Left lobe of liver (tissue), 2 donors: ENCODE data around the gene SLC24A3. TPM values are rescaled to one million over a fixed set of nuclear protein-coding genes. Genes with fewer than 3 reads are reported as not detected.
"Not testable (repeated sequence)": the region's sequence is repeated elsewhere in the genome, so short reads cannot be mapped to it uniquely, and the experiment has no call there.

Experiments
- ATAC-seq: fragments of 200-7000 bp; cut with Tn5 transposase; one replicate; pipeline ENCODE4 v1.9.1; 2020; ENCODE audit warnings: mild to moderate bottlenecking, moderate library complexity
- DNase-seq: peaks from one replicate; pipeline ENCODE4 v3.0.0-alpha.2; 2020; ENCODE audit warnings: low spot score
- total RNA-seq: library from RNA; stranded (reverse); gene quantifications from one replicate; pipeline ENCODE4 v1.2.1, GENCODE V29; 2021
- donor health status: DM: no; HTN: no; CAD: no; lungs with moderate emphysema.
- donor health status: DM: no; HTN: yes; CAD: no.

SLC24A3 gene
- total RNA-seq, 1 donor from 2014 or later = 0.35 TPM

DNA sequence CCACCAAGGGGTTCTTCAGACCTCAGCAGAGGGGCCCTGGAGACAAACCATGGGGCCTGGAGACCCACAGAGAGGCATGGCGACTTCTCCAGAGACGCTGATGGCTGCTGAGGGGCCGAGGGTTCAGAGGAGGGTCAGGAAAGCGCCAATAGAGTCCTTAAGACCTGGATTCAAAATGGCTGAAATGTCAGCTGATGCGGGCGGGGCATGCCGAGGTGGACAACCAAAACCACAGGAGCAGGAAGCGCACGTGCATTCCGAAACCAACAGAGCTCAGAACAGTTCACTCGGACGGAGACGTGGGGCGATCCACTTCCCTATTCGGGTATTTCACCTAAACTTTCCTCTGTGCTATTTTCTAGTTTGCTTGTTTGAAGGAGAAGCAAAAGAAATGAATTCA, 445.7 kb downstream of the SLC24A3 start:
- ATAC-seq = no peak
- no peak for DNase-seq

DNA sequence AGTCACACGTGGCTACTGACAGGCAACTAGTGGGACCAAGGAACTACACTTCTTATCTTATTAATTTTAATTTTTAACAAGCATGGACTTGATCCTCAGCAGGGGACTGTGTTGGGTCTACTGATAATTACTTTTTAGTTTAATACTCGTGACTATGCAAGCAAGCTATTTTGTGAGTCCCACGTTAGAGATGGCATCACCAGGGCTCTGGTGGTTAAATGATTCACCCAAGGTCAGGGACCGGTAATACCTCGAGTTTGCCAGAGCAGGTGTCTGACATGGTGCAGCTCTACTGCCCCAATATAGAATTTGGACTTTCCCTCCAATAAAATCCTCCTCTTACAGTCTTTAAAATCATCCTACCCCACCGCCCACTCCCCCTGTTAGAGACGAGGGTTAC, 447.0 kb downstream of the SLC24A3 start:
- no peak for DNase-seq
- no peak for ATAC-seq

DNA sequence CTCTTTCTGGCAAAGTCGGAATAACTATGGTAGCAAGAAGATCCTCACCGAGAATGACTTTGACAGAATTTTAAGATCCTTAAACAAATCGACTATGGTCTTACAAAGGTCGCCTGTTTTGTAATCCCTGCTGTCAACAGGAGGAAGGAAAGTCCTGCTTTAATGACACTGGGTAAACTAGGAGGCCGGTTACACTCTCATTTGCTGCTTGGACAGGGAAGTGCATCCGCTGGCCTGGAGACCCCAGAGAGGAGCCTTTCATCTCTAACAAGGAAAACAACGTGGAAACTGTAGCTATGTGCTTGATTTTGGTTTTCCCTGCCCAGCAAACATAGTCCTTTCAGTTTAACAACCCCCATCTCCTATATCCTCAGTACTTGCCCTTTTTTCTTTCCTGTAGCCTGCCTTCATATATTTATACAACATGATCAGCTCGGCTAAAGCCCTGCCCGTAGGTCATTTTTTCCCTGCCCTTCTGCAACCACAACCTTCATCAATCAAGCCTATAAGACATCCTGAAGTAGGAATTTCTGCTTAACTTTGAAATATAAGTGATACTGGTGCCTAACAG, 448.5 kb downstream of the SLC24A3 start:
- DNase-seq = no peak
- ATAC-seq = no peak

DNA sequence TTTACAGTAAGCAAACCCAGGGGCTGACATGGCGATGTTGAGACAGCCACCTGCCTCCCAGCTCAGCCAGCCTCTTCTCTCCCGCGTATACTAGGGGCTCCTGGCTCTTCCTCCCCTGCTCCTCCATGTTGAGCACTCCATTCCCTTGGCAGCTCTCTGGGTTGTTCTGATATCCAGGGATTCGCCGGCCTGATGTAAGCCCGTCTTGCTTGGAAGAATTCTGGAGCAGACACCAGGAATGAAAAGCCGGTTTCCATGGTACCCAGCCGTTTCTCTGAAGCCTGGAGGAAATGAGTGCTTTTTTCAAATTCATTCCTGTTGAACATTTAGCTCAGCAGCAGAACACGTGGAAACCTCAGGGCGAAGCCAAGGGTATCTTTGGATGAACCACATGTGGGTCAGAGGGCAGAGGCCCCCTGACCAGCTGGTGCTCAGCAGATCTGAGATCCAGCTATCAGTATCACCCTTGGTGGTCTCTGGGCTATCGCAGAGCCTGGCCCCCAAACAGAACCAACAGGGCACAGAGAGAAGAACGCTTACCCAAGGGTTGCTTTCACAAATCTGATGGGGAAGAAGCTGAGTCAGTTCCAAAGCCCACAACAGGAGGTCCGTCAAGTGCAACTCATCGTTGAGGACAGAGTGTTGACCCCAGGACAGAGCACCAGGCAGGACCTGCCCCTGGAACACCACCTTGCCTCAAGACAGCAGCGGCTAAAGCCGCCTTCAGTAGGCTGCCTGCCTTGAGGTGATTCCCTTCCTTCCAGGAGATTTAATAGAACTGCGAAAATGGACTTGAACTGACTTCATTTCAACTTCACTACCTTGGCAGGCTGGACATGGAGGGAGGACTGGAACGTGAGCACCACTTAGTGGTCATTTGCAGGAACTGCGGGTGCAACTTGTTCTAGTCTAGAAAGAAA, 449.5 kb downstream of the SLC24A3 start:
- DNase-seq = peak; percentile 57
- peak; percentile 98 for ATAC-seq

DNA sequence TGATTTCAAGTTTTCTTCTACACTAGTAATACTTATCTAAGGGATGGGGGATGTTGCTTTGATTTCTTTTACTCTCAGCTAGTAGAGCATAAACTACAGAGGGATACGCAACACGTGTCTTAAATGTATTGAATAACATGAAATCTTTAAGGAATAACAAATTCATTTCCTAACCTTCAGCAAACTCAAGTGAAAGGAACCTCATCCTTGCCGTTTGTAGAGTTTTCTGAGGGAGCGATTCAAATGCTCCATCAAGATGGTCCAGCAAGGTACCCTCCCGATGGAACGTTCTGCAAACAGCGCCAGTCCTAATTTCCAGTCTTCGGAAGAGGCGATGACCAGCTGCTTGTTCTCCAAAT, 450.2 kb downstream of the SLC24A3 start:
- ATAC-seq (no peak), DNase-seq (no peak)

- no peak for ATAC-seq
- no peak for DNase-seq
Measured at GRCh38 chr20:19668418-19668817, 456.0 kb downstream of the SLC24A3 start.

DNA sequence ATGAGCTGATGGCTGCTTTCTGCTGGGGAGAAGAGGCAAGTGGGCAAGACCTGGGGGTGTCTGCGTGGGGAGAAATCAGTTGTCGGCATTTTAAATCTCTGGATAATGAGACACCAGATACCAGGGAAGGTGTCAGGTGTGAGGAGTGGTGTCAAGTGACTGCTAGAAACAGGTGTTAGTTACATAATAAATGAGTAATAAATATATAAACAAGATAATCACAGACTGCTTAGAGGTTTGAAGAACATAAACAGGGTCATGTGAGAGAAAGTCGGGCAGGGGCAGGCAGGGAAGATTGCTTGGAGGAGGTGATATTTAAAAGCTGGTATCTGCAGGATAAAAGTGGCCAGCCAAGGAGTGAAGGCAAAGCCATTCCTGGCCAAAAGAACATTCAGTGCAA, 458.4 kb downstream of the SLC24A3 start:
- no peak for ATAC-seq
- DNase-seq = no peak

GRCh38 chr20:19671374-19671773, 458.9 kb downstream of the SLC24A3 start:
- DNase-seq = no peak
- no peak for ATAC-seq

DNA sequence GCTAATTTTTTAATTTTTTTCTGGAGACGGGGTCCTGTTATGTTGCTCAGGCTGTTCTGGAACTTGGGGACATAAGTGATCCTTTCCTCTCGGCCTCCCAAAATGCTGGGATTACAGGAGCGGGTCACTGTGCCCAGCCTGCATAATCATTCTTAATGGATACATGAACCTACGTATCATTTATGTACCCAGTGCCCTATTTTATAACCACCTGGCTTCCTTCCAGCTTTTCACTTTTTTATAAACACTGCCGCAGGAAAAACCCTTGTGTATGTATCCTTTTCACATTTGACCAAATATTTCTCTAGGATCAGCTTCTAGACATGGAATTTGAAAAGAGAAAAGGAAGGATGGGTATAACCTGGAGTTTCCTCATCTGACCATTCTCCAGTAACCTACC, 460.1 kb downstream of the SLC24A3 start:
- DNase-seq (no peak), ATAC-seq (no peak)

DNA sequence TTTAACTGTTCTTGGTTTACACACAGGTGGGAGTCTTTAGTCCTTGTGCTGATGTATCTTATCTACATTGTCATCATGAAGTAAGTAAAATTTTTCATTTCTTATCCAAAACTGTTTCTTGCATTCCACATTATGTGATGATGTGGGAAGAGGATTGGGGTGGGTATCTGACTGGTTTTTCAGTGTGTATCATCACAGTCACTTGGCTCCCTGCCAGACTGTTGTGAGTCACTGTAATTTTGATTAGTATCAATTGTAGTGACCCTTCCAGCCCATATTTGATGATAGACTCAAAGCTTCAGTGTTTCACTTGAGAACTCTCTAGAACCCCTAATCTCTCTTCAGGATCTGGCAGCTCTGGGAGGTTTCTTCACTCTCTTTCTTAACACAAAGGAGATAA, 461.1 kb downstream of the SLC24A3 start:
- DNase-seq (no peak), ATAC-seq (no peak)

- ATAC-seq (no peak), DNase-seq (no peak)
Measured at GRCh38 chr20:19676202-19676601, 463.8 kb downstream of the SLC24A3 start.

GRCh38 chr20:19677336-19677735, 464.9 kb downstream of the SLC24A3 start:
- DNase-seq = no peak
- no peak for ATAC-seq

GRCh38 chr20:19678591-19678990, 466.1 kb downstream of the SLC24A3 start:
- not testable (repeated sequence) for DNase-seq, ATAC-seq

GRCh38 chr20:19679900-19680495, 467.6 kb downstream of the SLC24A3 start:
- DNase-seq (no peak), ATAC-seq (no peak)

GRCh38 chr20:19682249-19682648, 469.8 kb downstream of the SLC24A3 start:
- DNase-seq (no peak), ATAC-seq (no peak)

DNA sequence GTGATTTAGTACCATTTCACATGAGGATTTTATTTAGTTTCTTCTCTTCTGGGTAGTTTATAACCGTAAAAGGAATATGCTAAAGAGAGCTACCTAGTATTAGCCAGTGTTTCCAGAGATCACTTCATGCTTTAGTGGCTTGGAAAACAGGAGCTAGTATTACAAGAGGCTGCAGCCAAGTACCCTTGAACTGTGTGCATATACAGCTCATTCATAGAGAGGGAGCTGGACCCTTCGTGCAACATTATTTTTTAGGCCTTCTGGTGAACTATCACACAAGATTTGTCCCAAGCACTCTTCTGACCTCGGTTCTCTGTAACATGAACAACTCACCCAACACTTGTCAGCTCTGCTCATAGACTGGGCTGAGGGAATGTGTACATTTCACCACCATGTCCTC, 470.7 kb downstream of the SLC24A3 start:
- ATAC-seq (no peak), DNase-seq (no peak)

GRCh38 chr20:19683822-19684221, 471.4 kb downstream of the SLC24A3 start:
- DNase-seq = no peak

GRCh38 chr20:19688031-19688806, 475.8 kb downstream of the SLC24A3 start:
- DNase-seq (peak; percentile 71), ATAC-seq (peak; percentile 97)

More at GRCh38 chr20:19683822-19684221, 471.4 kb downstream of the SLC24A3 start:
- ATAC-seq = no peak

DNA sequence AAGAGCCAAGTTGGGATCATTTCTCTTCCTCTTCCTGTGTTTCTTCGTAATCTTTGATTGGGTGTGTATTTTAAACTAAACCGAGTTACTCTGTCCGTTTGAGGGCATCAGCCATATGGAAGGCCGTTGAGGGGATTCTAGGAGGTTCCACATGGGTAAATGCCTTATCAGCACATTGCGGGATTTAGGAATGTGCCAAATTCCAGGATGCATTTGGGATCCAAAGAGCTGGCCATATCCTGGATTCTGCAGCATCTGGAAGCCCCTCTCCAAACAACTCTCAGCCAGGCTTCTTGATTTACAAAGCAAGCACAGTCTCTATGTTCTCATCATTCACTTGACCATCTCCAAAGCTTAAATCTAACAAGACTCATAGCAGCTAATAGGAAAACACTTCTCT, 478.0 kb downstream of the SLC24A3 start:
- ATAC-seq (no peak), DNase-seq (no peak)

DNA sequence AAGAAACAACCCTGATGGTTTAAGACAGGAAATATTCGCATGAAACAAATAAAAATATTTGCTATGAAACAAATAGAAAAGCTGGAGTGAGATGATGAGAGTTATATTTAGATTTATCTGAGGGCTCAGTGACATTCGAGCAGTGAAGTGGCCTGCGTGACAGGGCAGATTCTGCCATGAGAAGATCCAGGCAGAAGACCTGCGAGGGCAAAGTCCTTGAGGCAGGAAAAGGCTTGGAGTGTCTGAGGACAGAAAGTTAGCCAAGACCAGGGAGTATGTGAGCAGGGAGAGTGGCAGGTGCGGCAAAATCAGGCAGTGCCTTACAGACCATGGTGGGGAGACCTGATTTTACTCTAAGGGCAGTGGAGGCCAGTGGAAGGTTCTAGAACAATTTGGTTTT, 478.7 kb downstream of the SLC24A3 start:
- no peak for DNase-seq
- ATAC-seq = no peak

DNA sequence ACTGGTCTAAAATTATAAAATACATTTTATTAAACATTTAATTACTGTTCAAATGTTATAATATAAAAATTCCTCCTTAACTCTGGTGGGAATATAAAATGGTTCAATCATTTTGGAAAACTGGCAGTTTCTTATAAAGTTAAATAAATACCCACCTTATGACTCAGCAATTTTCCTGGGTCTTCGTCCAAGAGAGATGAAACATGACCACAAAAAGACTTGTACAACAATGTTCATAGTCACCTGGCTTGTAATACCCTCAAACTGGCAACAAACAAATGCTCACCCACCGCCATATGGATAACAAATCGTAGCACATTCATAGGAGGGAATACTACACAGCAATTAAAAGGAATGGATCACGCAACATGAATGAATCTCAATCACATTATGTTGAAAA, 479.7 kb downstream of the SLC24A3 start:
- no peak for DNase-seq
- no peak for ATAC-seq
